Measurements from ENCODE around the gene APOB. TPM values are rescaled to one million over a fixed set of nuclear protein-coding genes. Genes with fewer than 3 reads are reported as not detected.

Gene APOB
- polyA plus RNA-seq, 1 of the 3 experiments (the other 2 are of a cell fraction): not detected

DNA sequence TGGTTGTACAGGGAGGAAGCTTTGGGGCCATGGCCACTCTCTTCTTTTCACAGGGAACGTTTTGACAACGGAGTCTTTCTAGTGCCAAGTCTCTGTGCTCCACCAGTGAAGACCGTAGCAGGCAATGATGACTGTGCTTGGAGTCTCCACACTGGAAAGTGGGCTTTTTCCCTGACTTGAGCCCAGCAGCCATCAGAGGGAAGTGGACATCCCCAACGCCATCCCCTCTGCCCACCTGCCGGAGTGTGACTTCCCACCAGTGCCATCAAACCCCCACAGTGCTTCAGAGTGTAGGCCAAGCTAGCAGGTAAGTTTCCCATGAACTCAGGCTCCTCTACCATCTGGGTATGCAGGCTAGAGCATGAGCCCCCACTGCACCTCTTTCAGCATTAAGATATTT is 78.7 kb downstream of the APOB start (continued):
- TF ChIP-seq PBX3 (IDR thresholded peaks at IDR 0.05) (no peak), REST (IDR thresholded peaks at IDR 0.05; ENCODE audit: low read depth, low read length) (no peak), EZH2phosphoT487 (IDR thresholded peaks at IDR 0.05; ENCODE audit: borderline replicate concordance, low read depth) (no peak)
- TF ChIP-seq, protein P1, sequence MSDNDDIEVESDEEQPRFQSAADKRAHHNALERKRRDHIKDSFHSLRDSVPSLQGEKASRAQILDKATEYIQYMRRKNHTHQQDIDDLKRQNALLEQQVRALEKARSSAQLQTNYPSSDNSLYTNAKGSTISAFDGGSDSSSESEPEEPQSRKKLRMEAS (IDR thresholded peaks at IDR 0.05; ENCODE audit: low read depth): no peak

- H3K9ac ChIP-seq: no peak overlapping the region
- H3K4me2 ChIP-seq: no peak overlapping the region
- ChIA-PET CTCF (interaction anchor here (0.6 to 14.3 kb wide), 65 partner anchors 12 to 1993 kb away, joined by 3 to 427 read pairs (median 6); partner anchors contain the start of genes GDF7, HS1BP3 and LDAH), POLR2A (interaction anchor here (0.7 kb wide), 1 partner anchor 141 kb away, joined by 3 read pairs; the partner anchor contains the start of gene LDAH)
- no peaks in the 10 kb centered on the region for H3F3A ChIP-seq (replicated peaks; ENCODE audit: insufficient read depth)
- H3K27me3 ChIP-seq (ENCODE audit: insufficient read depth): peaks cover 14% of the 10 kb centered on the region; the same call in 1 of the 2 replicates
- no peak overlapping the region for H2AFZ ChIP-seq (ENCODE audit: low read depth)
- DNase-seq: no peak
- H4K20me1 ChIP-seq (ENCODE audit: insufficient read depth): no peaks in the 10 kb centered on the region
- H3K4me3 ChIP-seq (ENCODE audit: low read depth in 2 of 2, low read length in 1 of 2): no peak overlapping the region
- H3K9me2 ChIP-seq: no peaks in the 10 kb centered on the region
- WGBS (ENCODE audit: low lambda C conversion rate): 9% methylated on average over 2 of the region's 2 CpGs
- TF ChIP-seq MEF2A (IDR thresholded peaks at IDR 0.05; ENCODE audit: borderline replicate concordance, low read depth) (no peak), SMC3 (IDR thresholded peaks at IDR 0.05; ENCODE audit: low read depth, low read length) (no peak), FOSL2 (IDR thresholded peaks at IDR 0.05; ENCODE audit: borderline replicate concordance, low read depth) (no peak), REST (IDR thresholded peaks at IDR 0.05; ENCODE audit: low read depth, low read length) (no peak), GATA2 (CRISPR knock-in tag; IDR thresholded peaks at IDR 0.05) (no peak), TEAD4 (IDR thresholded peaks at IDR 0.05; ENCODE audit: borderline replicate concordance, insufficient read depth) (no peak), FOXM1 (IDR thresholded peaks at IDR 0.05; ENCODE audit: low read depth) (no peak), RCOR1 (IDR thresholded peaks at IDR 0.05; ENCODE audit: low read length) (no peak)
- TF ChIP-seq, protein P2, sequence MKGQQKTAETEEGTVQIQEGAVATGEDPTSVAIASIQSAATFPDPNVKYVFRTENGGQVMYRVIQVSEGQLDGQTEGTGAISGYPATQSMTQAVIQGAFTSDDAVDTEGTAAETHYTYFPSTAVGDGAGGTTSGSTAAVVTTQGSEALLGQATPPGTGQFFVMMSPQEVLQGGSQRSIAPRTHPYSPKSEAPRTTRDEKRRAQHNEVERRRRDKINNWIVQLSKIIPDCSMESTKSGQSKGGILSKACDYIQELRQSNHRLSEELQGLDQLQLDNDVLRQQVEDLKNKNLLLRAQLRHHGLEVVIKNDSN (IDR thresholded peaks at IDR 0.05; ENCODE audit: borderline replicate concordance, low read depth): no peak
- no peak overlapping the region for H3K27ac ChIP-seq (ENCODE audit: low read depth in 2 of 2, low read length in 1 of 2)
- no peaks in the 10 kb centered on the region for H3K9me3 ChIP-seq
- H3K79me2 ChIP-seq (ENCODE audit: insufficient read depth): no peaks in the 10 kb centered on the region
- H3K36me3 ChIP-seq (replicated peaks in 1 of 2; ENCODE audit: control insufficient read depth in 1 of 2, insufficient read depth in 2 of 2, low read length in 1 of 2): no peaks in the 10 kb centered on the region
- no peaks in the 10 kb centered on the region; a peak in 1 of 4 replicates for H3K4me1 ChIP-seq (ENCODE audit: control insufficient read depth in 1 of 2, insufficient read depth in 2 of 2, low read depth in 1 of 2, low read length in 1 of 2)
Measured at GRCh38 chr2:20963867-20964266, 80.0 kb downstream of the APOB start.
